GM18499 (cell line): Measurements from ENCODE around the gene ACVRL1.

Experiments
- ATAC-seq: cut with Tn5 transposase; IDR thresholded peaks from one replicate; pipeline ENCODE4 v1.9.1; 2021; ENCODE audit warnings: moderate number of reproducible peaks; ENCODE audit not compliant: insufficient read depth, unreplicated experiment

Gene ACVRL1

GRCh38 chr12:51907083-51907855, at the start of gene ACVRL1:
ACVRL1 (plus strand) TSS chr12:51907504; CDS start chr12:51912475, 4,971 bp downstream.
- no peak for ATAC-seq

- ATAC-seq: no peak
These were observed 46.3 kb upstream of the ACVRL1 start for GRCh38 chr12:51860986-51861385.

DNA sequence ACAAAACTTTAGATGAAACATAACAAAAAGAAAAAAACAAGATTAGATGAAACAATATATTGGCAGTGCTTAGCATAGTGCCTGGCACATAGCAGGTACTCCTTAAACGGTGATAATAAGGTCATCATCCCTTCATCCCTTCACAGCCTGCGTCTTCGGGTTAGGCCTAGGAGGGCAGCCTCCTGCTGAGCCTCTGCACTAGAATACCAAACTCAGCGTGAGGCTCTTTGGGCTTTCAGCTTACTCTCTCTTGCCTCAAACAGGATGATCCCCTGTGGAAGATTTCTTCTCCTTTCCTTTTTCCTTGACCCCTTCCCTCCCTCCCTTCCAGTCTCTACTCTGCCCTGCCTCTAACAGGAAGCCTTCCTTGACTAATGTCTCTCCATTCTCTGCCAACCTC, 44.4 kb upstream of the ACVRL1 start:
- ATAC-seq: no peak

GRCh38 chr12:51863363-51863932, 43.9 kb upstream of the ACVRL1 start:
- ATAC-seq: no peak

DNA sequence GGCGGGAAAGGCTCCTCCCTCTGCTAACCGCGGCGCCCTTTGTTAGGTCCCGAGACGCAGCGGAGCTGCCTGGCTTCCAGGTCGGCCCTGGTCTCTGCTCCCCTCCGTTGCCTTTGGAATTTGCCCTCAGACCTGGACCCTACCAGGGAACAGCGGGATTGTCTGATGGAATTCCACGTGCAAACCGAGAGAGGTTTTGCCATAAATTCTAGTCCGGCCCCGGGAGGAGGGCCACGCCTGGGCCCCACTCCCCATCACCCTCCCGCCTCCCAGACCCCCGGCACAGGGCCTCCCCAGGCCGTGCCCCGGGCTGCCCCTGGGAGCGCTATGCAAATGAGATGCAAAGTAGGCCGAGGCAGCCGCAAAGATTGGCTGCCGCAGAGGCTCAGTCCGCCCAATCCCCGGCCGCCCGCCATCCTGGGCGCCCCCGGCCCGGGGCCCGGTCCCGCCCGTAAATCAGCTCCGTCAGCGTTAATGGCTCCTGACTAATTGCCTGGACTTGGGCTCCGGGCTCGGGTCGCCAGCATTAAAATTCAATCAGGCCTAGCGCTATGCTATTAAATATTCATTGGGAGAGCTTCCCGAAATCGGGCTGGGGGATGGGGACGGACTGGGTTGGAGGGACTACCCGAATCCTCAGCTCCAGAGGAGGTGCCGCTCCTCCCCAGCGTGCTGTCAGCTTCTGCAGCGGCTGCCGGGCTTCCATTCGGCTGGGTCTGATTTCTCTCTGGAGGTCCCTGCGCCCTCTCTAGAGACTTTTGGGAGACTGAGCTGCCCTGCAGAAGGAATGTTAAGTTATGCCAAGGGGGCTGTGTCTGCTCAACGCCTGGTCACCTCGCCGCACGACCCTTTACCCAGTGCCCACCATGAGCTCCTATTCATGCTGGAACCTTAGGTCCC, 43.1 kb upstream of the ACVRL1 start:
- no peak for ATAC-seq

GRCh38 chr12:51864833-51865670, 42.3 kb upstream of the ACVRL1 start:
- no peak for ATAC-seq

DNA sequence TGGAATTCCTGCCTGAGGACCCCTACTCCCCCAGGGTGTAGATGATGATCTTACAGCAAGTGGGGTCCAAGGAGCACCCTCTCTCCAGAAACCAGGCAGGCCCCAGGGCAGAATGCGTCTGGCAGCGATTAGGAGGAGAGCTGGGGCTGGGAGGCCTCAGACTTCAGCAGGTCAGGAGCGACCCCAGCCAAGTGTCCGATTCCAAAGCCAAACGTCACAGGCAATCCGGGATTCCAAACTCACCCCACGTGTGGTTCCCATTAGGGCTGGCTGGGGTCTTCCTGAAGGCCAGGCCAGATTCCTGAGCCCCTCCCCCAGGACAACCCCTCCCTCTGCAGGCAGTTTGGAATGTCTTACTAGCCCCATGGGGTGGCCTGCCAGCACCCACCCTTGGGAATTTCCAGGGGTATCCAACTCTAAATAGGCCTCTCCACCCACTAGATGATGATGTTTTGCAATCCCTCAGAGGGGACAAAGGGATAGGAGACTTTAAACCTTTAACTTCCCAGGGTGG, 41.5 kb upstream of the ACVRL1 start:
- ATAC-seq: no peak

- ATAC-seq: no peak
These were observed 41.0 kb upstream of the ACVRL1 start for GRCh38 chr12:51866324-51866723.

DNA sequence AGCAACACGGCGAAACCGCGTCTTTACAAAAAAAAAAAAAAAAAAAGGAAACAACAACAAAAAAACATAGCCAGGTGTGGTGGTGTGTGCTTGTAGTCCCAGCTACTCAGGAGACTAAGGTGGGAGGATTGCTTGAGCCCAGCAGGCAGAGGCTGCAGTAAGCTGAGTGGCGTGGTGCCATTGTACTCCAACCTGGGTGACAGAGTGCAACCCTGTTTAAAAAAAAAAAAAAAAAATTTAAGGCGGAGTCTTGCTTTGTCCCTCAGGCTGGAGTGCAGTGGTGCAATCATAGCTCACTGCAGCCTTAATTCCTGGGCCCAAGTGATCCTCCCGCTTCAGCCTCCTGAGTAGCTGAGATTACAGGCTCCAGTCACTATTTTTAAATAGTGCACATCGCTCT, 40.5 kb upstream of the ACVRL1 start:
- no peak for ATAC-seq

DNA sequence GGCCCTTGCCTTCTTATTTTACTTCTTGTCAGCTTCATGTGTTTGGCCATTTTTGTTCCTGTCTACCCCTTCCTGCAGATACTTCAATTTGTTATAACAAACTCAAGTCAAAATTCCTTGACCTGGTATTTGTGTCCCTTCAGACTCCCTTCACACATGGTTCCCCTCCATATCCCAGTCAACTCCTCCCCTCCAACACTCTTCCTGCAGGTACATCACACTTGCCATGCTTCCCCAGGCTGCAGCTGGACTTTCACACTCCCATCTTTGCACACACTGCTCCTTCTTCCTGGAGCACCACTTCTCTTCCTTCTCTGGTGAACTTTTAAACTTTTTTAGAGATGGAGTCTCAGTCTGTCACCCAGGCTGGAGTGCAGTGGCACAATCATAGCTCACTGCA, 39.9 kb upstream of the ACVRL1 start:
- ATAC-seq: no peak

- ATAC-seq: no peak
These were observed 39.4 kb upstream of the ACVRL1 start for GRCh38 chr12:51867796-51868428.

DNA sequence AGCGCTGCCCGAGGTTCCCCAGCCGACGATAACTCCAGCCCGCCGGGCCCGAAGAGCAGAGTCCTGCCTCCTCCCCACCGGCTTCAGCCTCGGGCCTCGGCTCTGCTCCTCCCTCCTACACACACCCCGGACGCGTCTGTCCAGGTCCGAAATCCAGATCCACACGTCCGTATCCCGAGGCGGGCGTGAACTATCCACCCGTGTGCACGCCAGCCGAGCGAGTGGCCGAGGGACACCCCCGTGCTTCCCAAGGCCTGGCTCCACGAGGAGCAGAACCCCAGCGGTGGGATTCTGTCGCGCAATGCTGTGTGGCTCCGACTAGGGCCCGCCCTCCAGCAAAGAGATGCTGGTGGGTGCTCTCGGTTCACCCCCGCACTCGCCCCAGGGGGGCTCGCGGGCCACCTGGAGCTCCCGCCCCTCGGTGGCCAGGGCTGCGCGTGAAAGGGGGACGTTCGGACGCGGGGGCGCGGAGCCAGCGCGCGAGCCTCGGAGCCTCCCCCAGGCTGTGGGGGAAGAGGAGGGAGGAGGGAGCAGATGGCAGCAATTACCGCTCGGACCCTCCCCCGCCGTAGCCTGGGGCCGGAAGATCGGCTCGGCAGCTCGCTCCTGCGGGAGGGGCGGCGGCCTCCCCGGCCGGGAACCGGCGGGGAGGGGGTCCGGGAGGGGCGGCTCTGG, 38.3 kb upstream of the ACVRL1 start:
- ATAC-seq: no peak

GRCh38 chr12:51869496-51869865, 37.8 kb upstream of the ACVRL1 start:
- no peak for ATAC-seq

DNA sequence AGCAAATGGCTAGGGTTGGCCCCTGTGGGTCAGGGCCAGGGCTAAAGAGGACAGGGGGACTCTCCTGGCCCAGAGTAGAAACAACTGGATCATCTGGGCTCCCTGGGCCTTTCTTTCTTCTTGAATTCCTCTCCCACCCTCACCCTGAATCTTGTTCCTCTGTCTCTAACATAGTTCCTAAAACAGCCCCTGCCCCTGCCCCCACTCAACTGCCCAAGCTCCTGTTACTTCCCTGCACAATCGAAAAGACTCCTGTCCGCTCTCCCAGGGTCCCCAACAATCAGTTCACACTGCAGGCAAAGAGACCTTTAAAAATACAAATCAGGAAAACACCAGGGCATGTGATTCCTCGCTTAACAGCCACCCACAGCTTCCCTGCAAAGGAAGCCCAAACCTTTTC, 37.4 kb upstream of the ACVRL1 start:
- no peak for ATAC-seq

DNA sequence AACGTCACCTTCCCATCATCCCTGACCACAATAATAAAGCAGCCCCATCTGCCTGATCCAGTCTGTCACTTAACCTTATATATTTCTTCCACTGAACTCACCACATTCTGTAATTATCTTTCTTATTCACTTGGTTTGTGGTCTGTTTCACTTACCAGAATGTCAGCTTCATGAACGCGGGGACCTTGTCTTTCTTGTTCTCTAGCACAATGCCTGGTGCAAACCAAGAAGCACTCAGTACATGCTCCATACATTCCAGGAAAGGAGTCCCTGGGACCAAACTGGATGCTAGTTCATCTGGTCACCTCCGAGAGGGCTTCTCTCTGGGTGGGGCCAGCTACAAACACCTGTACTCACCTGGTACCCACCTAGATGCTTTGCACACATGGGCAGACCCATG, 36.8 kb upstream of the ACVRL1 start:
- no peak for ATAC-seq

GRCh38 chr12:51871126-51871525, 36.2 kb upstream of the ACVRL1 start:
- ATAC-seq: no peak

DNA sequence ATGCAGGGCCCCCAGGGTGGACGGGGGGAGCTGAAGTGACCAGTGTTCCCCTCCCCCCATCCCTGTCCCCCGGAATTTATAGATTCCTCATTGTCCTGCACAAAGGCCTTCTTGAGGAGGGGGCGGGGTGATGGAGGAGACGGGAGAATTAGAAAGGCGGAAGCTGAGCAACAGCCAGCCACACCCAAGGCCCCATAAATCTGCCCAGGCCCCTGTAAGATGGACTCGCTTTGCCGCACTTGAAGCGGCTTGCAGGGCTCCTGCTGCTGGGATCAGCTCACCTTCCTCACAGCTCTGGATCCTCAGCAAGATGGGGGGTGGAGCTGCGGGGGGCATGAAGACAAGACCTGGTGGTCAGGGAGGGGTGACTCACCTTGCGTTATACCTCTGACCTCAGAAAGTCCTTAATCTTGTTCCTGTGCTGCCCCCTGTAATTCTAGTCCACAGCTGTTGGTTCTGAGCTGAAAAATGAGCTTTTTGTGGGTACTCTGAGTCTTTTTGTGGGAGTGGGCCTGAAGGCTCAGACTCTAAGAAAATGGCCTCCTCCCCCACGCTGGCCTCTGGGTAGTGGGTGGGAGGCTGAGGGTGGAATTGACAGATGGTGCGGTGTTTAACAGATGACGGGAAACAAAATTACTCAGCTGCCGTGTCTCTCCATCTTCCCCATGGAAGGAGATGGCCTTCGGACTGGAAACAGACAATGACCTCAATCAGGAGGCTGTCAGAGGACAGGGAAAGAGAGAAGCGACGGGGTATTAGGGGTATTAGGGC, 35.2 kb upstream of the ACVRL1 start:
- ATAC-seq: no peak

GRCh38 chr12:51872689-51872981, 34.7 kb upstream of the ACVRL1 start:
- no peak for ATAC-seq
